HepG2 (cell line): ENCODE data around the gene PCOLCE2. TPM values are rescaled to one million over a fixed set of nuclear protein-coding genes. Genes with fewer than 3 reads are reported as not detected.

Experiments
- ATAC-seq: fragments of 200-7000 bp; cut with Tn5 transposase; 3 replicates; pipeline ENCODE4 v1.9.1; 2020; ENCODE audit warnings: mild to moderate bottlenecking, moderate library complexity
- BruUV-seq: library from RNA; stranded (reverse); fragments of 400-500 nt; replicated peaks from 2 replicates; lab custom pipeline; 2021; lab: Mats Ljungman, UMichigan
- CTCF ChIA-PET: fragments of 300-600 bp; formaldehyde crosslinking; extraction: SDS; loops from one replicate; lab custom pipeline; 2021; ENCODE audit warnings: low total read pairs, inconsistent platforms, low intra/inter-chr PET ratio; lab: Yijun Ruan, JAX
- POLR2A ChIA-PET: fragments of 350-600 bp; sonication (Branson Sonifier 250); formaldehyde crosslinking; loops from one replicate; lab custom pipeline; 2020; ENCODE audit warnings: antibody characterized with exemption, inconsistent platforms; lab: Yijun Ruan, JAX
- DNase-seq: peaks from one replicate; pipeline ENCODE4 v3.0.0-alpha.2; 2015; ENCODE audit warnings: low spot score
- FAIRE-seq: peaks from 3 replicates; lab custom pipeline; 2011; peaks lifted over from hg19 to GRCh38; lab: Jason Lieb, UNC
- H2AFZ ChIP-seq: one replicate; pipeline ENCODE4 v1.6.1; 2011; ENCODE audit warnings: low read length, inconsistent platforms
- H3K27ac ChIP-seq: fragments of 300-600 bp; 3 replicates; pipeline ENCODE4 v1.8.0; 2011; ENCODE audit warnings: mixed run types, mild to moderate bottlenecking, mixed read lengths, low read length, inconsistent platforms; ENCODE audit not compliant: insufficient read depth; ENCODE audit errors: extremely low read length
- H3K27me3 ChIP-seq, 2 experiments: fragments of 200-600 bp in 1 of 2; 2 replicates in 1 of 2; 3 replicates in 1 of 2; pipeline versions ENCODE4 v1.6.0 to v1.8.0; 2011; ENCODE audit warnings: low read length in 2 of 2, mild to moderate bottlenecking in 2 of 2, moderate library complexity in 2 of 2, inconsistent platforms in 1 of 2; ENCODE audit not compliant: insufficient read depth in 2 of 2, control insufficient read depth in 1 of 2
- H3K36me3 ChIP-seq, 2 experiments: fragments of 200-600 bp in 1 of 2; replicated peaks in 1 of 2; 2 replicates in 1 of 2; 3 replicates in 1 of 2; pipeline versions ENCODE4 v1.5.1 to v1.8.0; 2011; ENCODE audit warnings: low read length in 2 of 2, inconsistent platforms in 1 of 2; ENCODE audit not compliant: insufficient read depth in 2 of 2, control insufficient read depth in 1 of 2
- H3K4me1 ChIP-seq: 2 replicates; pipeline ENCODE4 v1.5.1; 2012; ENCODE audit warnings: low read length, inconsistent platforms; ENCODE audit not compliant: insufficient read depth
- H3K4me2 ChIP-seq: 2 replicates; pipeline ENCODE4 v1.6.0; 2011; ENCODE audit warnings: low read depth, low read length, inconsistent platforms
- H3K4me3 ChIP-seq, 3 experiments: fragments of 200-600 bp in 1 of 3; sonication (generic), shearing (Covaris generic) in 1 of 3; replicated peaks in 1 of 3; 2 replicates each; pipeline ENCODE4 v1.5.1; 2011 to 2016; ENCODE audit warnings: low read length in 3 of 3, inconsistent platforms in 2 of 3, low read depth in 2 of 3, mild to moderate bottlenecking in 2 of 3, control low read depth in 1 of 3, mixed read lengths in 1 of 3; ENCODE audit not compliant: insufficient read depth in 1 of 3
- H3K79me2 ChIP-seq: one replicate; pipeline ENCODE4 v1.6.1; 2011; ENCODE audit warnings: low read length, inconsistent platforms; ENCODE audit not compliant: insufficient read depth
- H3K9ac ChIP-seq: 2 replicates; pipeline ENCODE4 v1.6.0; 2011; ENCODE audit warnings: mild to moderate bottlenecking, low read depth, low read length, inconsistent platforms; ENCODE audit not compliant: insufficient read depth
- H3K9me3 ChIP-seq: 2 replicates; pipeline ENCODE4 v1.5.1; 2012; ENCODE audit warnings: mild to moderate bottlenecking, low read length
- H4K20me1 ChIP-seq: 2 replicates; pipeline ENCODE4 v1.6.0; 2011; ENCODE audit warnings: inconsistent platforms, mild to moderate bottlenecking, low read length, moderate library complexity; ENCODE audit not compliant: insufficient read depth
- HIVEP1 ChIP-seq: sonication (generic); formaldehyde crosslinking; IDR thresholded peaks from 2 replicates; pipeline ENCODE4 v1.4.0; 2020; ENCODE audit warnings: mild to moderate bottlenecking, missing genetic modification reagents
- HNF4G ChIP-seq, 2 experiments: sonication (generic) in 1 of 2; formaldehyde crosslinking in 1 of 2; IDR thresholded peaks; 2 replicates each; pipeline versions ENCODE4 v1.4.0 to v1.6.1; 2011 to 2020; ENCODE audit warnings: borderline replicate concordance in 2 of 2, low read depth in 2 of 2, mild to moderate bottlenecking in 2 of 2, low read length in 1 of 2, missing genetic modification reagents in 1 of 2, moderate library complexity in 1 of 2
- RCOR2 ChIP-seq: IDR thresholded peaks from 2 replicates; pipeline ENCODE4 v1.6.1; 2016; ENCODE audit warnings: missing biosample characterization, missing genetic modification reagents
- TEAD2 ChIP-seq: sonication (generic); formaldehyde crosslinking; IDR thresholded peaks from 2 replicates; pipeline ENCODE4 v1.9.0; 2021; ENCODE audit warnings: missing genetic modification reagents
- UBTF ChIP-seq: sonication (generic); formaldehyde crosslinking; IDR thresholded peaks from 2 replicates; pipeline ENCODE4 v1.4.0; 2020; ENCODE audit warnings: mild to moderate bottlenecking, missing genetic modification reagents
- ZFP36L1 ChIP-seq: sonication (generic); formaldehyde crosslinking; IDR thresholded peaks from 2 replicates; pipeline ENCODE4 v1.8.0; 2022; ENCODE audit warnings: mild to moderate bottlenecking, missing genetic modification reagents, moderate library complexity
- ZNF7 ChIP-seq: IDR thresholded peaks from 2 replicates; pipeline ENCODE4 v1.6.1; 2016; ENCODE audit warnings: missing biosample characterization, missing genetic modification reagents
- ZSCAN12 ChIP-seq: sonication (generic); formaldehyde crosslinking; IDR thresholded peaks from 2 replicates; pipeline ENCODE4 v1.9.0; 2021; ENCODE audit warnings: mild to moderate bottlenecking, missing genetic modification reagents
- WGBS: methylation state at CpG from one replicate; pipeline ENCODE4 v1.1.6; 2017; ENCODE audit warnings: low lambda C conversion rate; 5-methylcytosine and 5-hydroxymethylcytosine counted together
- in situ Hi-C: cut with HindIII; loops from 2 replicates; pipeline ENCODE4 v1.10.0; 2017; ENCODE audit warnings: low pct_unique_long_range_greater_than_20kb; ENCODE audit not compliant: extremely low pct_ligation_motif_present
- intact Hi-C: fragments of 100-400 bp; cut with micrococcal nuclease; formaldehyde crosslinking; loops from one replicate; pipeline ENCODE4 v1.10.0; 2022; ENCODE audit not compliant: unreplicated experiment
- polyA plus RNA-seq, 8 experiments: library from polyadenylated mRNA; depleted of rRNA in 3 of 8; stranded (reverse) in 7 of 8; unstranded in 1 of 8; fragments of >200 nt; fragmentation: Illumina TruSeq in 4 of 8; extraction: Trizol in 4 of 8; gene quantifications; 2 replicates each; pipeline versions ENCODE4 v1.2.1 to v1.2.3, GENCODE V29; 2011 to 2016; ENCODE audit warnings: low read depth in 4 of 8, missing spikeins in 1 of 8, mixed read lengths in 1 of 8; ENCODE audit not compliant: insufficient read depth in 1 of 8
- total RNA-seq, 5 experiments: library from RNA; depleted of rRNA; stranded (reverse); fragments of >200 nt; fragmentation: Illumina TruSeq; extraction: Trizol; gene quantifications; 2 replicates each; pipeline ENCODE4 v1.2.3, GENCODE V29; 2016; ENCODE audit warnings: low read depth in 1 of 5
- TF ChIP-seq, protein P1 (sequence below): sonication (generic); formaldehyde crosslinking; IDR thresholded peaks from 2 replicates; pipeline ENCODE4 v1.4.0; 2020; ENCODE audit warnings: missing genetic modification reagents, low read depth, mild to moderate bottlenecking, borderline replicate concordance
- TF ChIP-seq, protein P2 (sequence below): IDR thresholded peaks from 2 replicates; pipeline ENCODE4 v1.6.1; 2016; ENCODE audit warnings: missing genetic modification reagents, missing compliant biosample characterization

Gene PCOLCE2
- total and polyA plus RNA-seq, 2 of the 13 experiments (the other 11 are each of a cell fraction or from before 2014, with no cell fraction given) = 0.71 to 2.0 TPM

- TF ChIP-seq, protein P1, sequence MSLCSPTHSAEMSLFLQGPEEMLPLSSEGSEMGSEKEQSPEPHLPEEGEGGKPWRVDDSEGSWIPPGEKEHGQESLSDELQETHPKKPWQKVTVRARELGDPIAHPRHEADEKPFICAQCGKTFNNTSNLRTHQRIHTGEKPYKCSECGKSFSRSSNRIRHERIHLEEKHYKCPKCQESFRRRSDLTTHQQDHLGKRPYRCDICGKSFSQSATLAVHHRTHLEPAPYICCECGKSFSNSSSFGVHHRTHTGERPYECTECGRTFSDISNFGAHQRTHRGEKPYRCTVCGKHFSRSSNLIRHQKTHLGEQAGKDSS = no peak
- TF ChIP-seq, protein P2, sequence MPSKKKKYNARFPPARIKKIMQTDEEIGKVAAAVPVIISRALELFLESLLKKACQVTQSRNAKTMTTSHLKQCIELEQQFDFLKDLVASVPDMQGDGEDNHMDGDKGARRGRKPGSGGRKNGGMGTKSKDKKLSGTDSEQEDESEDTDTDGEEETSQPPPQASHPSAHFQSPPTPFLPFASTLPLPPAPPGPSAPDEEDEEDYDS = no peak
- TF ChIP-seq RCOR2 (CRISPR knock-in tag) (no peak), UBTF (CRISPR knock-in tag) (no peak), ZNF7 (no peak), ZSCAN12 (CRISPR knock-in tag) (no peak), HNF4G (IDR thresholded peaks at IDR 0.05; ENCODE audit: borderline replicate concordance, low read depth, low read length) (no peak), HNF4G (CRISPR knock-in tag; IDR thresholded peaks at IDR 0.05; ENCODE audit: borderline replicate concordance, low read depth) (no peak), TEAD2 (CRISPR knock-in tag) (no peak), ZFP36L1 (no peak), HIVEP1 (CRISPR knock-in tag) (no peak)
- intact Hi-C loops = no loop called here
- POLR2A ChIA-PET = no interaction called here
- FAIRE-seq (no peak), DNase-seq (no peak), ATAC-seq (no peak)
- CTCF ChIA-PET = no interaction called here
- H3K4me1 ChIP-seq = no peaks in the 10 kb centered on the region
- H3K36me3 ChIP-seq = no peaks in the 10 kb centered on the region
- H3K27ac ChIP-seq = no peak overlapping the region
- H3K9me3 ChIP-seq = no peaks in the 10 kb centered on the region
- no peak overlapping the region for H3K4me2 ChIP-seq
- H4K20me1 ChIP-seq = no peaks in the 10 kb centered on the region
- H3K9ac ChIP-seq = no peak overlapping the region
- H2AFZ ChIP-seq = no peak overlapping the region
- in situ Hi-C loops = no loop called here
- peaks cover 0 to 6% of the 10 kb centered on the region in 2 experiments; a peak in 2 of 5 replicates for H3K27me3 ChIP-seq
- no peak overlapping the region for H3K4me3 ChIP-seq
- H3K79me2 ChIP-seq = no peaks in the 10 kb centered on the region
- BruUV-seq = no TSS peak
- 26% methylated on average over 2 of the region's 2 CpGs for WGBS
These were observed 13.2 kb downstream of the PCOLCE2 start for GRCh38 chr3:142875583-142876207.
